Astrocyte of the spinal cord (primary cell): ENCODE measurements around the gene MDFI.

Source experiments
- DNase-seq: peaks from one replicate; pipeline ENCODE4 v3.0.0; 2011; ENCODE audit warnings: low read depth, low spot score
- H3K4me3 ChIP-seq: 2 replicates; pipeline ENCODE4 v1.5.1; 2011; ENCODE audit warnings: low read depth, mild to moderate bottlenecking, low read length, moderate library complexity
- in situ Hi-C: cut with HindIII; loops from 2 replicates; pipeline ENCODE4 v1.10.0; 2017; ENCODE audit warnings: low sequenced_read_pairs
- TF ChIP-seq, protein P1 (sequence below): IDR thresholded peaks from 2 replicates; pipeline ENCODE4 v1.5.1; 2012; ENCODE audit warnings: low read depth, mild to moderate bottlenecking, low read length, inconsistent platforms

The MDFI gene

DNA sequence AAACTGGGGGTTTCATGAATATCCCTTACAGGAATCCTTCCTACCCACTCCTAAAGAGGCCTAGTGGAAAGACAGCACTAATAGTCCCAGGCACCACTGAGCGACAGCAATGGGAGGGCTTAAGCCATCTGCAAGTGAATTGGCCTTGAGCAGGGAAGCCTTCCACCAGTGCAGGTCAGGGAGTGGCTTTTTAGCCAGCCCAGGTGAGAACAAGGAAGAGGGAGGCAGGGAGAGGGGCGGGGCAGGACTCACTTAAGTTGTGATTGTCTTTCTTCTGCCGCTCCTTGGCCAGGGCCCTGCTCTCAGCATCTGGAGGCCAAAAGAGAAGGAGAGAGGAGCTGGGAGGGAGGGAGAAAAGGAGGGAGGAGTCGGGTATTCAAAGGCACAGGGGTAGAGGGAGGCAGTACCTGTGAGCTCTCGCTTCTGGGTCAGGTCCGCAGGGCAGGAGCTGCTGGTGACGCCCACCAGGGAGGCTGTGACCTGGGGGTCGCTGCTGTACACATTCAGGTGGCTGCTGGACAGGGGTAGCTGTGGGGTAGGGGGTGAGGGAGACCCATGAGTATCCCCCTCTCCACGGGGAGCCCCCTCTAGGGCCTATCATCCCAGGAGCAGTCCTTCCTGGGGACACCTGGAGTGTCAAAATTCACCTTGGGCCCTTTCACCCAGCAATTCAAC, 49.4 kb downstream of the MDFI start:
- in situ Hi-C loops = no loop called here
- no peak overlapping the region for H3K4me3 ChIP-seq
- TF ChIP-seq, protein P1, sequence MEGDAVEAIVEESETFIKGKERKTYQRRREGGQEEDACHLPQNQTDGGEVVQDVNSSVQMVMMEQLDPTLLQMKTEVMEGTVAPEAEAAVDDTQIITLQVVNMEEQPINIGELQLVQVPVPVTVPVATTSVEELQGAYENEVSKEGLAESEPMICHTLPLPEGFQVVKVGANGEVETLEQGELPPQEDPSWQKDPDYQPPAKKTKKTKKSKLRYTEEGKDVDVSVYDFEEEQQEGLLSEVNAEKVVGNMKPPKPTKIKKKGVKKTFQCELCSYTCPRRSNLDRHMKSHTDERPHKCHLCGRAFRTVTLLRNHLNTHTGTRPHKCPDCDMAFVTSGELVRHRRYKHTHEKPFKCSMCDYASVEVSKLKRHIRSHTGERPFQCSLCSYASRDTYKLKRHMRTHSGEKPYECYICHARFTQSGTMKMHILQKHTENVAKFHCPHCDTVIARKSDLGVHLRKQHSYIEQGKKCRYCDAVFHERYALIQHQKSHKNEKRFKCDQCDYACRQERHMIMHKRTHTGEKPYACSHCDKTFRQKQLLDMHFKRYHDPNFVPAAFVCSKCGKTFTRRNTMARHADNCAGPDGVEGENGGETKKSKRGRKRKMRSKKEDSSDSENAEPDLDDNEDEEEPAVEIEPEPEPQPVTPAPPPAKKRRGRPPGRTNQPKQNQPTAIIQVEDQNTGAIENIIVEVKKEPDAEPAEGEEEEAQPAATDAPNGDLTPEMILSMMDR = no peak

DNA sequence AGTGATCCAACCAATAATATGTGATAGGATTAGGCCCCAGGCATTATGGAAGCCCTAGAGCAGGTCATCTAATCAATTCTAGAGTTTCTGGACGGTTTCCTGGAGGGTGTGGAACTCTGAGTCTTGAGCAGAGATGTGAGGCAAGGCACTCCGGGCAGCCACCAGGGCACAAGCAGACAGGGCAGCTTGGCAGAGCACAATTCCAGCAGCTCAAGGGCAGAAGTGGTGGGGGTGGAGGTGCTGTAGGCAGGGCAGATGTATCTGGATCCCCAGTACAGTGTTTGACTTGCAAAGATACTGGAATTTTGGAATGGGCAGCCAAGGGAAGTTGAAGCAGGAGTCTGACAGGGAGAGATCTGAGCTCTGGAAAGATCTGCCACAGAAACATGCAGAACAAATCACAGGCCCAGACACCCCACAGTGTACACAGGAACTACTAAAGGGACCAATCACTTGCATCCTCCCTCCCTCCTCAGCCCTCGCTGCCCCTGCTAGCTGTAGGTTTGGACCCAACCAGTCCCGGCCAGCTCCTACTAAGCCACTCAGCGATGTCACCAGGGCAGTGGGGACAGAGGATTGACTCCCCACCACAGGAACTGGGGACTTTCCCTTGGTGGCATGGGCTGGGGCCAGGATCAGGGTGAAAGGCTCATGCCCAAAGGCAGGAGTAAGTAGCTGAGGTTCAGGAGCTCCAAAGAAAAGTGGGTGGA, 50.1 kb downstream of the MDFI start:
- DNase-seq = no peak
- H3K4me3 ChIP-seq = no peak overlapping the region
- in situ Hi-C loops = no loop called here
- TF ChIP-seq, protein P1 = no peak

More for the DNA sequence above, 49.4 kb downstream of the MDFI start:
- no peak for DNase-seq

DNA sequence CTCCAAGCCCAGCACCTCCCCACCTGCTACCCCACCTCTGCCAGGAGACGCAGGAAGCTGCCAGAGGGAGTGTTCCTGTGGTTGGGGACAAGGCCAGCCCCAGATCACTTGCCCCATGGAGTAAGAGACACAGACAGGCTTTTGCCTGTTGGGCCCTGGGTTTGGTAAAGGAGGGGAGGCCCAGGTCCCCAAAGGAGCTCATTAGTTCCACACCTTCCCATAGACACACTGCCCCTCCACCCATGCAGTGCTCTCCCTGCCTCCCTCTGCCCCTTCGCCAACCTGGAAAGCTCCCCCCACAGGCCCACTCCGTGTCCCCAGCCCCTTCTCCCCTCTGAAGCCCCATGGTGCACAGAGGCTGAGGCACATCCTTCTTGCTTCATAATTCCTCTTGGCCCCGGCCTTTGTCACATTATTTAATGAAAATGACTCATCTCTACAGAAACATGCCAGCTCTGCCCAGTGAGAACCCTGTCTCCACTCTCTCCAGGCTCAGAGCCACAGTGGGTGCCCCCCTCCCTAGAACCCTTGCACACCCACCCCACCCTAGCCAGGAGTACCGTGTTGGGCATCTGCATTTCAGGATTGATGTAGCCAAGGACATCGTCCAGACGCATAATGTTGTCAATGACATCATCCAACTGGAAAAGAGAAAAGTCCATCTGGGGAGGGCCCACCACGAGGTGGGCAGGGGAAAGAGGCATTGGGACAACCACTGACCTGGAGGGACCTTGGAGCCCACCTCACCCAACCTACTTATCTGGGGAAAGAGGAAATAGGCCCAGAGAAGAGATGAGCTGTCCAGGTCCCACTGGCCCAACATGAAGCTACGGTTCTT, 51.1 kb downstream of the MDFI start:
- TF ChIP-seq, protein P1 = no peak
- DNase-seq = peak; percentile 15
- no peak overlapping the region for H3K4me3 ChIP-seq
- in situ Hi-C loops = no loop called here

DNA sequence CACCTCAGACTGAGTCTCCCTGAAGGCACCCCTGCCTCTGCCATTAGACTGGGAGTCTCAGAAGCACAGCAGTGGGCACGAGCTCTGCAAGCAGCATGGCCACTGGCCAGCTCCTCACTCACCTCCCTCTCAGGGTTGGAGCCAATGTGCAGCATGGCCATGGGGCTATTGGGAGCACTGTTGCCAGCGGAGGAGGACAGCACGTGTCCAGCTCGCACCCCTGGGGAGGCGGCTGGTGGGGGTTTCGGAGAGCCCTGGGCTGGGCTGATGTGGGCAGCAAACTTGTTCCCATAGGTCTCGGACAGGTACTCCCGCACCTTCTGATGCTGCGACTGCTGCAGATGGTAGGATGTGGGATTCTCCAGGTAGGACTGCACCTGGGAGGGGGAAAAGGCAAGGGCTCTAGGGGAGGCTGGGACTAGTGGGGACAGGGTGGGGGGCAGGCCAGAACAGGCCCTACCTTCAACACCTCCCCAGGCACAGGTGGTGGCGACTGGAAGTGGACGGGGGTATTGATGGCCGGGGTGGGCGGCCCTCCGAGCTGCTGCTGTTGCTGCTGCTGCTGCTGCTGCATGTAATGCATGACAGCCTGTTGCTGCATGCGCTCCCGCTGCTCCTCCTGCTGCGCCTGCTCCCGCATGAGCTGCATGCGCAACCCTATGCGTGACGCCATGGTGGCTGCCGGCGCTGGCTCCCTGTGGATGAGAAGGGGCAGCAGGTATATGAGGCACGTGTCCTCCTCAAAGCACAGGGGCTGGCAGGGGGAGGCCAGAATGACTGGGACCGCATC, 52.5 kb downstream of the MDFI start:
- no peak overlapping the region for H3K4me3 ChIP-seq
- no peak for DNase-seq
- in situ Hi-C loops = no loop called here
- TF ChIP-seq, protein P1 = no peak

- TF ChIP-seq, protein P1 = no peak
- no peak overlapping the region for H3K4me3 ChIP-seq
- no peak for DNase-seq
- in situ Hi-C loops = no loop called here
Measured at GRCh38 chr6:41691426-41692079, 53.3 kb downstream of the MDFI start.
